ENCODE data around the gene H2BK1.

GRCh38 chr7:151233804-151234203 lies 23.5 kb upstream of the H2BK1 start:
- TF ChIP-seq CTCF (IDR thresholded peaks at IDR 0.05; ENCODE audit: low read depth, low read length, poor library complexity, severe bottlenecking) (no peak), EZH2phosphoT487 (IDR thresholded peaks at IDR 0.05; ENCODE audit: borderline replicate concordance, low read length) (no peak)

Data from DOHH2 (cell line).